ENCODE results near the gene CD247.

GRCh38 chr1:167554028-167554779 lies 35.9 kb upstream of the CD247 start:
- TF ChIP-seq EZH2 (IDR thresholded peaks at IDR 0.05; ENCODE audit: insufficient read depth, poor library complexity, severe bottlenecking) = no peak
- no peak for TF ChIP-seq EZH2phosphoT487 (IDR thresholded peaks at IDR 0.05; ENCODE audit: insufficient read depth, low read depth)

All from GM23248 (cell line).